GM12891 (cell line): ENCODE data around the gene HDGFL3.

Experiments used
- PAX5 ChIP-seq: IDR thresholded peaks from 2 replicates; pipeline ENCODE4 v1.6.1; 2011; ENCODE audit warnings: low read length, moderate library complexity, mild to moderate bottlenecking; ENCODE audit not compliant: insufficient read depth, severe bottlenecking
- POLR2A ChIP-seq: IDR thresholded peaks from 2 replicates; pipeline ENCODE4 v1.6.1; 2011; ENCODE audit warnings: low read depth, low read length, control low read depth

- TF ChIP-seq PAX5 (no peak), POLR2A (no peak)
Observed at GRCh38 chr15:83110381-83110780, 97.2 kb downstream of the HDGFL3 start.
